H1 (cell line): ENCODE data around the gene MPP2.

Experiments used
- ATF3 ChIP-seq: IDR thresholded peaks from 2 replicates; pipeline ENCODE4 v1.6.1; 2011; ENCODE audit warnings: low read depth, mild to moderate bottlenecking, low read length; ENCODE audit not compliant: insufficient read depth
- EP300 ChIP-seq, 2 experiments: IDR thresholded peaks; 1 replicate in 1 of 2; 2 replicates in 1 of 2; pipeline ENCODE4 v1.6.1; 2011 to 2012; ENCODE audit warnings: low read depth in 2 of 2, low read length in 2 of 2, mild to moderate bottlenecking in 2 of 2, borderline replicate concordance in 1 of 2, inconsistent platforms in 1 of 2, moderate library complexity in 1 of 2
- EZH2 ChIP-seq: fragments of 200-600 bp; sonication (generic); IDR thresholded peaks from 2 replicates; pipeline ENCODE4 v1.7.1; 2012; ENCODE audit warnings: low read depth, mild to moderate bottlenecking, moderate library complexity, low read length, inconsistent platforms; ENCODE audit not compliant: severe bottlenecking

GRCh38 chr17:43912635-43913304 is 5.4 kb upstream of the MPP2 start:
- TF ChIP-seq EZH2 (no peak), EP300 (IDR thresholded peaks at IDR 0.05; ENCODE audit: borderline replicate concordance in 1 of 2, low read depth in 2 of 2, low read length in 2 of 2) (no peak), ATF3 (no peak)
